ENCODE data around the gene DLG2. TPM values are rescaled to one million over a fixed set of nuclear protein-coding genes. Genes with fewer than 3 reads are reported as not detected.
"Not testable (repeated sequence)": the region's sequence is repeated elsewhere in the genome, so short reads cannot be mapped to it uniquely, and the experiment has no call there.

Gene DLG2
- total RNA-seq, 1 donor from 2014 or later: 0.43 TPM

DNA sequence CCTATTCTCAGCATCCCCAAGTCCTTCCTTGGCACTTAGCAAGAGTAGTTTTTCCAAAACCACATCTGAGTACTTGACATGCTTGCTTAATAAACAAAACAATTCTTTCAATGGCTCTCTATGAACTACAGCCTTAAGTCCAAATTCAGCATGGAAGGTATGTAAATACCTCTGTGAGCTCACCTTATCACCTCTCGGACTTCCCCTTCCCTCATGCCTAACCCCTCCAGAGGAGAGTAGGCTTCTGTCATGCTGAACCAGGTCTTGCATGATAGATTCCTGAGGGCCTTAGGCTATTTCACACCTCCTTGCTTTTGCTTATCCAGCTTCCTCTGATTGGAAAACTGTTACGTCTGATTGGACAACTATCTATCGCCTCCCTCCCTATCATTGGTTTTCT lies 2028.1 kb downstream of the DLG2 start:
- TF ChIP-seq, protein P1, sequence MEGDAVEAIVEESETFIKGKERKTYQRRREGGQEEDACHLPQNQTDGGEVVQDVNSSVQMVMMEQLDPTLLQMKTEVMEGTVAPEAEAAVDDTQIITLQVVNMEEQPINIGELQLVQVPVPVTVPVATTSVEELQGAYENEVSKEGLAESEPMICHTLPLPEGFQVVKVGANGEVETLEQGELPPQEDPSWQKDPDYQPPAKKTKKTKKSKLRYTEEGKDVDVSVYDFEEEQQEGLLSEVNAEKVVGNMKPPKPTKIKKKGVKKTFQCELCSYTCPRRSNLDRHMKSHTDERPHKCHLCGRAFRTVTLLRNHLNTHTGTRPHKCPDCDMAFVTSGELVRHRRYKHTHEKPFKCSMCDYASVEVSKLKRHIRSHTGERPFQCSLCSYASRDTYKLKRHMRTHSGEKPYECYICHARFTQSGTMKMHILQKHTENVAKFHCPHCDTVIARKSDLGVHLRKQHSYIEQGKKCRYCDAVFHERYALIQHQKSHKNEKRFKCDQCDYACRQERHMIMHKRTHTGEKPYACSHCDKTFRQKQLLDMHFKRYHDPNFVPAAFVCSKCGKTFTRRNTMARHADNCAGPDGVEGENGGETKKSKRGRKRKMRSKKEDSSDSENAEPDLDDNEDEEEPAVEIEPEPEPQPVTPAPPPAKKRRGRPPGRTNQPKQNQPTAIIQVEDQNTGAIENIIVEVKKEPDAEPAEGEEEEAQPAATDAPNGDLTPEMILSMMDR (IDR thresholded peaks at IDR 0.05): no peak
- H3K4me1 ChIP-seq: no peaks in the 10 kb centered on the region
- H3K4me3 ChIP-seq: no peak overlapping the region
- H3K9me3 ChIP-seq: no peaks in the 10 kb centered on the region
- no peak overlapping the region for H3K27ac ChIP-seq
- intact Hi-C loops (cut with DNase I): no loop called here
- no peak for DNase-seq (ENCODE audit: low spot score in 2 of 2)
- no peaks in the 10 kb centered on the region for H3K36me3 ChIP-seq
- H3K27me3 ChIP-seq: no peaks in the 10 kb centered on the region

DNA sequence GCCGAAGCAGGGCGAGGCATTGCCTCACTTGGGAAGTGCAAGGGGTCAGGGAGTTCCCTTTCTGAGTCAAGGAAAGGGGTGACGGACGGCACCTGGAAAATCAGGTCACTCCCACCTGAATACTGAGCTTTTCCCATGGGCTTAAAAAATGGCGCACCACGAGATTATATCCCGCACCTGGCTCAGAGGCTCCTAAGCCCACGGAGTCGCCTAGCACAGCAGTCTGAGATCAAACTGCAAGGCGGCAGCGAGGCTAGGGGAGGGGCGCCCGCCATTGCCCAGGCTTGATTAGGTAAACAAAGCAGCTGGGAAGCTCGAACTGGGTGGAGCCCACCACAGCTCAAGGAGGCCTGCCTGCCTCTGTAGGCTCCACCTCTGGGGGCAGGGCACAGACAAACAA lies 2039.3 kb downstream of the DLG2 start:
- H3K9me3 ChIP-seq; H3K27me3 ChIP-seq; H3K36me3 ChIP-seq; H3K4me1 ChIP-seq; H3K27ac ChIP-seq; H3K4me3 ChIP-seq; intact Hi-C loops (cut with DNase I); DNase-seq (ENCODE audit: low spot score in 2 of 2): not testable (repeated sequence)

DNA sequence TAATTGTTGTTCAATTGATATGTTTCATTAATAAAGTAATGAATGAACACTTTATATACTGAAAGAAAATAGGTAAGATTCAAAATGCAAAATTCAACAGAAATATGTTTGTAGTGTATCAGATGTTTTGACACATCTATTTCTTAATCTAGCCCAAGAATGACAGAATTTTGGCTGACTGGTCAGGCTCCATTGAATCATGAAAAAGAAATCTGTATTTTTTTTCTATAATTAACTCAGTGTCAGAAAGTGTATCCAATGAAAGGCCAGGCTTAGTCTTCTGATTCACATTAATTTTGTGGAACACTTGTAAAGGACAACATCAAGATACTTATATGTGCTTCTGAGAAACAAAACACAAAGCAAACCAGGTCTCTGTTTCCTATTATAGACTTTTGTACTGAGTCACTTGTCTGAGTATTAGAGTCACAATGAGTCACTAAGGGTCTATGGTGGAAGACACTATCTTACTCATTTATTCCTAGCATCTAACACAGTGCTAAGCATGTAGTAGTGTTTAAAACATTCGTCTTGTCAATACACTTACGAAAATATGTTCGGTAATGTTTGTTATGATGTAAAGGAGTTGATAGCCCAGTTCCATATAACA lies 2043.3 kb downstream of the DLG2 start:
- H3K36me3 ChIP-seq: no peaks in the 10 kb centered on the region
- DNase-seq (ENCODE audit: low spot score in 2 of 2): no peak
- H3K4me1 ChIP-seq: no peaks in the 10 kb centered on the region
- intact Hi-C loops (cut with DNase I): no loop called here
- no peaks in the 10 kb centered on the region for H3K9me3 ChIP-seq
- TF ChIP-seq, protein P1 (IDR thresholded peaks at IDR 0.05): no peak
- no peak overlapping the region for H3K4me3 ChIP-seq
- no peak overlapping the region for H3K27ac ChIP-seq
- H3K27me3 ChIP-seq: no peaks in the 10 kb centered on the region

DNA sequence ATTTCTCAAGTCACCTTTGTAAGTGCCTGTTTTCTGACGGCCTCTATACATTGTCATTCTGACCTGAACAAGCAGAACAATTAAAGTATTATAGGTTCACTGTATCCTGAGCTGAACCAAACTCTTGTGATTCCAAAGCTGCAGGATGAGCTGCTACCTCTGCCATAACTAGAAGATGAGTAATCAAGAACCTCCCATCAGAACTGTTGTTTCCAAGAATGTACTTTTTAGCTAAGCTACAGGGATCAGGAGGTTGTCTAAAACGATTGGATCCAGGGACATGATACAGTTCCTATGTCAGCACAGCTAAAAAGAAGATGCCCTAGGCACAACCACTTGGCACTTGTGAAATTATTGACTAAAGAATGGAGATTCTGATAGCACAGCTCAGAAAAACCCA lies 2052.6 kb downstream of the DLG2 start:
- no peaks in the 10 kb centered on the region for H3K9me3 ChIP-seq
- H3K4me1 ChIP-seq: no peaks in the 10 kb centered on the region
- H3K4me3 ChIP-seq: no peak overlapping the region
- no peak overlapping the region for H3K27ac ChIP-seq
- no peak for DNase-seq (ENCODE audit: low spot score in 2 of 2)
- no peaks in the 10 kb centered on the region for H3K27me3 ChIP-seq
- TF ChIP-seq, protein P1 (IDR thresholded peaks at IDR 0.05): no peak
- intact Hi-C loops (cut with DNase I): no loop called here
- no peaks in the 10 kb centered on the region for H3K36me3 ChIP-seq

DNA sequence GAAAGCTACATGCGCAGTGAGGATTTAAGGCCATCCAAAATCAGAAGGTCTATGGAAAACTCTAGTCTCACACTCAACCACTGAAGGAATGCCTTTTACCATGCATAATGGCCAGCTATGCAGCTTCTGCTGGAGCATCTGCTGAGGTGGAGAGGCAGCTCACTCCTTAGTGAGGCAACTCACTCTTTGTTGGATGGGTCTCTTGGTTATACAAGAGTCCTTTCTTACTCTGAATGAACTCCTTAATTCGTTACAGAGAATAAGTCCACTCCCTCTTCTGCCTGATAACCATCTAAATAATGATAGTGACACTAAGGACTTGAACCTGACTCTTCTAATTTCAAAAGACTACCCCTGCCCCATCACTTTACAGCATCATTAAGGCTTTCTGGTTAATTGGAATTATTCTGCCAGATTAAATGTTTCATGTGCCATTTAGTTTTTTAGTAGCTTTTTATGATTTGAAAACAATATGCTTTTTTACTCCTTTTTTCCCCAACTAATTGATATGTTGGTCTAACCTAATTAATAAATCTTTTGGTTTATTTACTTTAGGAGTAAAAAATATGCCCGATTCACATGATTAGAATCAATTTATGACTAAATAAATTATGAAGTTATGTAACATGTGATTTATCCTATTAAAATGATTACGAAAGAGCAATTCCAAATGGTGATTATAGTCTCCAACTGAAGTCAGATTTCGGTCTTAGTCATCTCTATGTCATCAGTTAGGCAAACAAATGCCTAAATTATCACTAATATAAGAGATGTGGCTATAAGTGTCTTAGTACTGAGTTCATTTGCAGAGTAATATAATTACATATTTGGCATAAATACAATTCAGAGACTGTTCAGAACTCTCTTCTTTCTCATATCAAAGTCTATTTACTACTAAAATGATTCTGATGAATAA lies 2054.3 kb downstream of the DLG2 start:
- Histone ChIP-seq H3K4me1 (no peaks in the 10 kb centered on the region), H3K4me3 (no peak overlapping the region), H3K27ac (no peak overlapping the region), H3K9me3 (no peaks in the 10 kb centered on the region), H3K27me3 (no peaks in the 10 kb centered on the region), H3K36me3 (no peaks in the 10 kb centered on the region)
- TF ChIP-seq, protein P1 (IDR thresholded peaks at IDR 0.05): no peak
- intact Hi-C loops (cut with DNase I): no loop called here
- no peak for DNase-seq (ENCODE audit: low spot score in 2 of 2)

DNA sequence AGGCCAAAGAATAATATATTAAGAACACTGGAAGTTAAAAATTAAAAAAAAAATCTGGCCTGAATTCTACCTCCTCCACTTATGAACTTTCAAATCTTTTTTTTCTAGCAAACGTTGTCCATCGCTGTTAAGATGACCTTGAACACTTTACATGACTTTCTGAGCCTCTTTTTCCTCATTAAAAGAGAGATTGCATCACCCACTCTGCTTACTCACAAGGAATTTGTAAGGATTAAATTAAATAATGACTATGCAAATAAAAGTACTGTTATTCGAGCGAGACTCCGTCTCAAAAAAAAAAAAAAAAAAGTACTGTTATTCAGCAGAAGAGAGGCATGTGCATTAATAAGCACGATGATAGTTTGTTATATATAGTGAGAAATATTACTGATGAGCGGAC lies 2055.8 kb downstream of the DLG2 start:
- H3K27me3 ChIP-seq: no peaks in the 10 kb centered on the region
- H3K9me3 ChIP-seq: no peaks in the 10 kb centered on the region
- intact Hi-C loops (cut with DNase I): no loop called here
- no peaks in the 10 kb centered on the region for H3K4me1 ChIP-seq
- H3K27ac ChIP-seq: no peak overlapping the region
- TF ChIP-seq, protein P1 (IDR thresholded peaks at IDR 0.05): no peak
- H3K36me3 ChIP-seq: no peaks in the 10 kb centered on the region
- no peak for DNase-seq (ENCODE audit: low spot score in 2 of 2)
- no peak overlapping the region for H3K4me3 ChIP-seq
